GM18858 (cell line): ENCODE results near the gene WWOX.

Source experiments
- ATAC-seq: cut with Tn5 transposase; IDR thresholded peaks from one replicate; pipeline ENCODE4 v1.9.1; 2021; ENCODE audit not compliant: unreplicated experiment

WWOX gene

GRCh38 chr16:78140818-78141466 lies 41.5 kb downstream of the WWOX start:
- no peak for ATAC-seq

GRCh38 chr16:78142788-78143187 lies 43.3 kb downstream of the WWOX start:
- no peak for ATAC-seq

GRCh38 chr16:78146807-78147206 lies 47.4 kb downstream of the WWOX start:
- no peak for ATAC-seq

GRCh38 chr16:78147911-78148401 lies 48.5 kb downstream of the WWOX start:
- ATAC-seq, result no peak

- ATAC-seq, result no peak
These were observed 50.8 kb downstream of the WWOX start for GRCh38 chr16:78150233-78150632.

- ATAC-seq, result no peak
These were observed 55.4 kb downstream of the WWOX start for GRCh38 chr16:78154729-78155461.

- no peak for ATAC-seq
These were observed 56.4 kb downstream of the WWOX start for GRCh38 chr16:78155791-78156345.

- no peak for ATAC-seq
These were observed 61.7 kb downstream of the WWOX start for GRCh38 chr16:78161023-78161729.

- no peak for ATAC-seq
These were observed 64.6 kb downstream of the WWOX start for GRCh38 chr16:78163772-78164670.

- ATAC-seq, result no peak
These were observed 71.1 kb downstream of the WWOX start for GRCh38 chr16:78170494-78170933.

- ATAC-seq, result no peak
These were observed 75.8 kb downstream of the WWOX start for GRCh38 chr16:78175287-78175686.

GRCh38 chr16:78176435-78176834 lies 77.0 kb downstream of the WWOX start:
- ATAC-seq, result no peak

GRCh38 chr16:78177218-78177617 lies 77.8 kb downstream of the WWOX start:
- no peak for ATAC-seq

- no peak for ATAC-seq
These were observed 78.5 kb downstream of the WWOX start for GRCh38 chr16:78177987-78178386.

- ATAC-seq, result no peak
These were observed 80.2 kb downstream of the WWOX start for GRCh38 chr16:78179666-78180065.

- ATAC-seq, result no peak
These were observed 80.9 kb downstream of the WWOX start for GRCh38 chr16:78180349-78180748.

- no peak for ATAC-seq
These were observed 84.2 kb downstream of the WWOX start for GRCh38 chr16:78183437-78184237.

GRCh38 chr16:78184238-78185183 lies 85.1 kb downstream of the WWOX start:
- ATAC-seq, result no peak

- no peak for ATAC-seq
These were observed 89.7 kb downstream of the WWOX start for GRCh38 chr16:78189121-78189520.
